GM12878 (cell line): Measurements from ENCODE around the gene RAPGEF1. TPM values are rescaled to one million over a fixed set of nuclear protein-coding genes. Genes with fewer than 3 reads are reported as not detected.

Experiments used
- ATAC-seq: fragments of 200-7000 bp; cut with Tn5 transposase; 3 replicates; pipeline ENCODE4 v1.9.1; 2020; ENCODE audit warnings: mild to moderate bottlenecking, moderate library complexity
- BruUV-seq: library from RNA; stranded (reverse); fragments of 400-500 nt; replicated peaks from 2 replicates; lab custom pipeline; 2021; lab: Mats Ljungman, UMichigan
- CTCF ChIA-PET: fragments of 300-600 bp; sonication (Branson Sonifier 250); formaldehyde crosslinking; extraction: SDS; loops from one replicate; lab custom pipeline; 2021; ENCODE audit warnings: inconsistent platforms; lab: Yijun Ruan, JAX
- POLR2A ChIA-PET: fragments of 350-600 bp; formaldehyde crosslinking; extraction: SDS; loops from one replicate; lab custom pipeline; 2021; ENCODE audit warnings: inconsistent platforms; lab: Charles Lee
- RAD21 ChIA-PET: fragments of 300-600 bp; sonication (Branson Sonifier 250); formaldehyde crosslinking; loops from one replicate; lab custom pipeline; 2023; ENCODE audit warnings: antibody characterized with exemption; ENCODE audit not compliant: unreplicated experiment; lab: Charles Lee
- SMC1A ChIA-PET: fragments of 300-600 bp; sonication (Branson Sonifier 250); formaldehyde crosslinking; loops from one replicate; lab custom pipeline; 2023; ENCODE audit not compliant: unreplicated experiment, uncharacterized antibody; lab: Charles Lee
- DNase-seq: peaks from one replicate; pipeline ENCODE4 v3.0.0-alpha.2; 2011; ENCODE audit warnings: low read depth, low spot score
- FAIRE-seq: peaks from 3 replicates; lab custom pipeline; 2011; peaks lifted over from hg19 to GRCh38; lab: Jason Lieb, UNC
- H2AFZ ChIP-seq: 2 replicates; pipeline ENCODE4 v1.6.0; 2011; ENCODE audit warnings: low read depth, low read length, control low read depth; ENCODE audit not compliant: control insufficient read depth
- H3K27ac ChIP-seq: 2 replicates; pipeline ENCODE4 v1.5.1; 2011; ENCODE audit warnings: control low read depth; ENCODE audit not compliant: control insufficient read depth, insufficient read depth
- H3K27me3 ChIP-seq, 2 experiments: replicated peaks in 1 of 2; 2 replicates each; pipeline versions ENCODE4 v1.6.0 to v1.6.1; 2011; ENCODE audit warnings: low read length in 1 of 2; ENCODE audit not compliant: control insufficient read depth in 2 of 2, insufficient read depth in 2 of 2
- H3K36me3 ChIP-seq, 2 experiments: 2 replicates each; pipeline ENCODE4 v1.5.1; 2011; ENCODE audit warnings: low read length in 1 of 2; ENCODE audit not compliant: control insufficient read depth in 2 of 2, insufficient read depth in 2 of 2
- H3K4me1 ChIP-seq: 2 replicates; pipeline ENCODE4 v1.6.1; 2011; ENCODE audit warnings: mild to moderate bottlenecking, low read length, moderate library complexity, mixed read lengths; ENCODE audit not compliant: control insufficient read depth, insufficient read depth
- H3K4me2 ChIP-seq: 2 replicates; pipeline ENCODE4 v1.6.0; 2011; ENCODE audit warnings: control low read depth; ENCODE audit not compliant: control insufficient read depth, insufficient read depth
- H3K4me3 ChIP-seq: fragments of 200-600 bp; sonication (generic); 2 replicates; pipeline ENCODE4 v1.5.1; 2016
- H3K79me2 ChIP-seq: 2 replicates; pipeline ENCODE4 v1.6.0; 2011; ENCODE audit warnings: low read length; ENCODE audit not compliant: control insufficient read depth, insufficient read depth
- H3K9ac ChIP-seq: 2 replicates; pipeline ENCODE4 v1.8.0; 2011; ENCODE audit warnings: low read length, control low read depth, mixed read lengths; ENCODE audit not compliant: control insufficient read depth, insufficient read depth
- H3K9me3 ChIP-seq: replicated peaks from 3 replicates; pipeline ENCODE4 v1.5.1; 2011; ENCODE audit warnings: mild to moderate bottlenecking, low read length; ENCODE audit not compliant: control insufficient read depth, insufficient read depth
- H4K20me1 ChIP-seq: 2 replicates; pipeline ENCODE4 v1.6.0; 2011; ENCODE audit not compliant: control insufficient read depth, insufficient read depth
- NRF1 ChIP-seq: conservative IDR thresholded peaks from 2 replicates; pipeline ENCODE4 v1.6.1; 2011; ENCODE audit warnings: mild to moderate bottlenecking, low read depth, low read length, improper control_type of control experiment
- SPI1 ChIP-seq: IDR thresholded peaks from 2 replicates; pipeline ENCODE4 v1.6.1; 2011; ENCODE audit warnings: low read depth, mild to moderate bottlenecking, low read length, moderate library complexity, borderline replicate concordance; ENCODE audit not compliant: insufficient read depth
- ZBED1 ChIP-seq: IDR thresholded peaks from 2 replicates; pipeline ENCODE4 v1.6.1; 2016; ENCODE audit warnings: borderline replicate concordance
- WGBS: methylation state at CpG from one replicate; pipeline ENCODE4 v1.1.6; 2016; ENCODE audit warnings: low lambda C conversion rate; ENCODE audit not compliant: insufficient replicate concordance, insufficient coverage; ENCODE audit errors: missing lambda C conversion rate; 5-methylcytosine and 5-hydroxymethylcytosine counted together
- in situ Hi-C: fragments of 300-500 bp; cut with MboI; formaldehyde crosslinking; loops from 9 replicates; pipeline ENCODE4 v1.14.3; 2018; ENCODE audit warnings: mixed read lengths
- intact Hi-C: fragments of 100-400 bp; cut with micrococcal nuclease; formaldehyde crosslinking; loops from one replicate; pipeline ENCODE4 v1.14.2; 2022; ENCODE audit not compliant: unreplicated experiment
- polyA plus RNA-seq, 11 experiments: library from polyadenylated mRNA; depleted of rRNA in 4 of 11; unstranded in 6 of 11; stranded (reverse) in 5 of 11; fragments of >200 nt; fragmentation: Nextera tagmentation in 4 of 11; fragmentation: Illumina TruSeq in 1 of 11; extraction: Ambion mirVana in 4 of 11; extraction: Trizol in 1 of 11; gene quantifications; 1 replicate in 1 of 11; 2 replicates in 10 of 11; pipeline versions ENCODE4 v1.2.1 to v1.2.3, GENCODE V29; 2011 to 2016; ENCODE audit warnings: inconsistent platforms in 2 of 11, missing spikeins in 2 of 11, low read depth in 1 of 11
- total RNA-seq, 4 experiments: library from RNA; depleted of rRNA in 3 of 4; stranded (reverse); fragments of >200 nt in 3 of 4; fragmentation: Illumina TruSeq in 1 of 4; extraction: Trizol in 1 of 4; gene quantifications; 2 replicates each; pipeline versions ENCODE4 v1.2.1 to v1.2.3, GENCODE V29; 2013 to 2021
- TF ChIP-seq, protein P1 (sequence below): IDR thresholded peaks from 2 replicates; pipeline ENCODE4 v1.6.1; 2012; ENCODE audit warnings: low read depth, low read length, improper control_type of control experiment

Gene RAPGEF1
- total and polyA plus RNA-seq, 10 of the 15 experiments (the other 5 are each of a cell fraction or from before 2014, with no cell fraction given): 0.42 to 113 (median 45.9) TPM

- BruUV-seq: no TSS peak
- Histone ChIP-seq H3K4me2 (peak overlapping the region; percentile 68), H3K9ac (no peak overlapping the region), H3K9me3 (no peaks in the 10 kb centered on the region), H3K4me1 (peaks cover 18% of the 10 kb centered on the region), H3K27me3 (no peaks in the 10 kb centered on the region), H3K36me3 (no peaks in the 10 kb centered on the region), H3K4me3 (no peak overlapping the region), H4K20me1 (no peaks in the 10 kb centered on the region), H3K27ac (no peak overlapping the region; the same call in 1 of the 2 replicates), H3K79me2 (peaks cover 7% of the 10 kb centered on the region), H2AFZ (peak overlapping the region; percentile 75)
- FAIRE-seq: no peak
- peak; percentile 10; the same call in 1 of the 3 replicates for ATAC-seq
- DNase-seq: no peak
- RAD21 ChIA-PET: interaction anchor here (0.8 to 2.1 kb wide), 7 partner anchors 66 to 395 kb away, joined by 3 to 8 read pairs (median 4); no protein-coding TSS in a partner anchor
- POLR2A ChIA-PET: interaction anchor here (1.6 kb wide), 1 partner anchor 155 kb away, joined by 3 read pairs; no protein-coding TSS in a partner anchor
- in situ Hi-C loops (loop anchor here (5.0 kb wide), 2 partner anchors 152 to 392 kb away; no protein-coding TSS in a partner anchor), intact Hi-C loops (loop anchor here (10.0 kb wide), 1 partner anchor 209 kb away; the partner anchor contains the start of gene UCK1)
- SMC1A ChIA-PET: interaction anchor here (1.1 to 4.1 kb wide), 10 partner anchors 9 to 392 kb away, joined by 3 to 22 read pairs (median 4); no protein-coding TSS in a partner anchor
- CTCF ChIA-PET: interaction anchor here (0.6 to 7.8 kb wide), 18 partner anchors 8 to 618 kb away, joined by 3 to 55 read pairs (median 4); no protein-coding TSS in a partner anchor
- 39% methylated on average over 9 of the region's 9 CpGs for WGBS
- TF ChIP-seq SPI1 (peak; percentile 72), ZBED1 (no peak), NRF1 (no peak)
- TF ChIP-seq, protein P1, sequence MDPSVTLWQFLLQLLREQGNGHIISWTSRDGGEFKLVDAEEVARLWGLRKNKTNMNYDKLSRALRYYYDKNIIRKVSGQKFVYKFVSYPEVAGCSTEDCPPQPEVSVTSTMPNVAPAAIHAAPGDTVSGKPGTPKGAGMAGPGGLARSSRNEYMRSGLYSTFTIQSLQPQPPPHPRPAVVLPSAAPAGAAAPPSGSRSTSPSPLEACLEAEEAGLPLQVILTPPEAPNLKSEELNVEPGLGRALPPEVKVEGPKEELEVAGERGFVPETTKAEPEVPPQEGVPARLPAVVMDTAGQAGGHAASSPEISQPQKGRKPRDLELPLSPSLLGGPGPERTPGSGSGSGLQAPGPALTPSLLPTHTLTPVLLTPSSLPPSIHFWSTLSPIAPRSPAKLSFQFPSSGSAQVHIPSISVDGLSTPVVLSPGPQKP: no peak
These were observed 4.4 kb upstream of the RAPGEF1 start for GRCh38 chr9:131744171-131744719.
